ENCODE data around the gene CHD1L.
"Not testable (repeated sequence)": the region's sequence is repeated elsewhere in the genome, so short reads cannot be mapped to it uniquely, and the experiment has no call there.

GRCh38 chr1:147305803-147306202 is 63.3 kb downstream of the CHD1L start:
- not testable (repeated sequence) for TF ChIP-seq EZH2phosphoT487 (IDR thresholded peaks at IDR 0.05; ENCODE audit: insufficient read depth, low read depth); EZH2 (IDR thresholded peaks at IDR 0.05; ENCODE audit: insufficient read depth, poor library complexity, severe bottlenecking)
